ENCODE data around the gene DGKQ.
"Not testable (repeated sequence)": the region's sequence is repeated elsewhere in the genome, so short reads cannot be mapped to it uniquely, and the experiment has no call there.

Gene DGKQ

GRCh38 chr4:925771-926500 is 47.4 kb downstream of the DGKQ start:
- peaks cover 18% of the 10 kb centered on the region for H3K36me3 Mint-ChIP-seq (ENCODE audit: low read depth)
- no peaks in the 10 kb centered on the region for H3K27me3 Mint-ChIP-seq
- H3K27ac Mint-ChIP-seq = no peak overlapping the region
- no peak overlapping the region for H3K4me3 Mint-ChIP-seq
- peaks cover 83% of the 10 kb centered on the region for H3K4me1 Mint-ChIP-seq (ENCODE audit: low read depth)
- H3K9me3 Mint-ChIP-seq = no peaks in the 10 kb centered on the region

- H3K36me3 Mint-ChIP-seq (ENCODE audit: low read depth) = peaks cover 21% of the 10 kb centered on the region
- no peaks in the 10 kb centered on the region for H3K9me3 Mint-ChIP-seq
- H3K4me3 Mint-ChIP-seq = no peak overlapping the region
- H3K27me3 Mint-ChIP-seq = no peaks in the 10 kb centered on the region
- H3K27ac Mint-ChIP-seq = no peak overlapping the region
- H3K4me1 Mint-ChIP-seq (ENCODE audit: low read depth) = peaks cover 81% of the 10 kb centered on the region
Measured at GRCh38 chr4:925171-925570, 48.2 kb downstream of the DGKQ start.

DNA sequence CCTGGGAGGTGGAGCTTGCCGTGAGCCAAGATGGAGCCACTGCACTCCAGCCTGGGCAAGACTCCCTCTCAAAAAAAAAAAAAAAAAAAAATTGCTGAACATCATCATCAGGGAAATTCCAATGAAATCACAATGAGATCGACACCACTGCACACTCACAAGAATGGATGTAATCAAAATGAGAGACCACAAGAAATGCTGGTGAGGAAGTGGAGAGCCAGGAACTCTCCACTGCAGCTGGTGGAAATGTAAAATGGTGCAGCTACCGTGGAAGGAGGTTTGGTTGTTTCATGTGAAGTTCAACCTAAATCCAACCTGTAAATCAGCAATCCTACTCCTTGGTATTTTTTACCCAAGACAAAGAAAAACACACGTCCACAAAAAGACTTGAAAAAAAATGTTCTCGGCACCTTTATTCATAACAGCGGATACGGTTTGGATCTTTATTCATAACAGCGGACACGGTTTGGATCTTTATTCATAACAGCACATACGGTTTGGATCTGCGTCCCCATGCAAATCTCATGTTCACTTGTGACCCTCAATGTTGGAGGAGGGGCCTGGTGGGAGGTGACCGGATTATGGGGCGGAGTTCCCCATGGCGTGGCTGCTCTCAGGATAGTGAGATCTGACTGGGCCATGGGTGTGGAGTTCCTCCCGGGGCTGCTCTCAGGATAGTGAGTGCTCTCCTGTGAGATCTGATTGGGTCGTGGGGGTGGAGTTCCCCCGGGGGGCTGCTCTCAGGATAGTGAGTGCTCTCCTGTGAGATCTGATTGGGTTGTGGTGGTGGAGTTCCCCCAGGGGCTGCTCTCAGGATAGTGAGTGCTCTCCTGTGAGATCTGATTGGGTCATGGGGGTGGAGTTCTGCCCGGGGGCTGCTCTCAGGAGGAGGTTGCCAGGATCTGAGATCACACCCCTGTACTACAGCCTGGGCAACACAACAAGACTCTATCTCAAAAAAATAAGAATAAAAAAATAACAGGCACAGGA is 49.0 kb downstream of the DGKQ start:
- H3K4me1 Mint-ChIP-seq (ENCODE audit: low read depth) = peaks cover 81% of the 10 kb centered on the region
- H3K9me3 Mint-ChIP-seq = peaks cover 3% of the 10 kb centered on the region
- peak overlapping the region; percentile 80 for H3K27ac Mint-ChIP-seq
- no peaks in the 10 kb centered on the region for H3K27me3 Mint-ChIP-seq
- H3K36me3 Mint-ChIP-seq (ENCODE audit: low read depth) = peaks cover 28% of the 10 kb centered on the region
- peak overlapping the region; percentile 25 for H3K4me3 Mint-ChIP-seq

GRCh38 chr4:921830-922331 is 51.5 kb downstream of the DGKQ start:
- Mint-ChIP-seq H3K27ac (peak overlapping the region; percentile 76), H3K36me3 (ENCODE audit: low read depth) (peaks cover 42% of the 10 kb centered on the region), H3K4me3 (peak overlapping the region; percentile 61), H3K4me1 (ENCODE audit: low read depth) (peaks cover 87% of the 10 kb centered on the region), H3K9me3 (peaks cover 11% of the 10 kb centered on the region), H3K27me3 (no peaks in the 10 kb centered on the region)

GRCh38 chr4:919004-919680 is 54.2 kb downstream of the DGKQ start:
- Mint-ChIP-seq H3K27ac (peak overlapping the region; percentile 7), H3K4me1 (ENCODE audit: low read depth) (peaks cover 83% of the 10 kb centered on the region)
- not testable (repeated sequence) for H3K4me3 Mint-ChIP-seq

DNA sequence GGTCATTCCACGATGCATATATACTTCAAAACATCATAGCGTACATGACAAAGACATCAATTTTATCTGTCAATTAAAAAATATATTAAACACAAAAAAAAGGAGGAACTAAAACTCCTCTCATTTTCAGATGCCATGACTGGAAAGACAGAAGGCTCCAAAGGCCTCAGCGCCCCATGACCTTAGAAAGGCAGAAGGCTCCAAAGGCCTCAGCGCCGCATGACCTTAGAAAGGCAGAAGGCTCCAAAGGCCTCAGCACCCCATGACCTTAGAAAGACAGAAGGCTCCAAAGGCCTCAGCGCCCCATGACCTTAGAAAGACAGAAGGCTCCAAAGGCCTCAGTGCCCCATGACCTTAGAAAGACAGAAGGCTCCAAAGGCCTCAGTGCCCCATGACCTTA is 54.8 kb downstream of the DGKQ start:
- Mint-ChIP-seq H3K36me3 (ENCODE audit: low read depth) (peaks cover 42% of the 10 kb centered on the region), H3K4me1 (ENCODE audit: low read depth) (peaks cover 78% of the 10 kb centered on the region), H3K9me3 (peaks cover 11% of the 10 kb centered on the region)
- H3K4me3 Mint-ChIP-seq, H3K27me3 Mint-ChIP-seq, H3K27ac Mint-ChIP-seq: not testable (repeated sequence)

More at GRCh38 chr4:919004-919680, 54.2 kb downstream of the DGKQ start:
- H3K9me3 Mint-ChIP-seq = peaks cover 11% of the 10 kb centered on the region
- peaks cover 42% of the 10 kb centered on the region for H3K36me3 Mint-ChIP-seq (ENCODE audit: low read depth)
- not testable (repeated sequence) for H3K27me3 Mint-ChIP-seq

GRCh38 chr4:917992-918391 is 55.4 kb downstream of the DGKQ start:
- Mint-ChIP-seq H3K4me1 (ENCODE audit: low read depth) (peaks cover 72% of the 10 kb centered on the region), H3K36me3 (ENCODE audit: low read depth) (peaks cover 42% of the 10 kb centered on the region), H3K9me3 (peaks cover 11% of the 10 kb centered on the region), H3K4me3 (no peak overlapping the region), H3K27ac (no peak overlapping the region), H3K27me3 (no peaks in the 10 kb centered on the region)

- Mint-ChIP-seq H3K4me1 (ENCODE audit: low read depth) (peaks cover 66% of the 10 kb centered on the region), H3K36me3 (ENCODE audit: low read depth) (peaks cover 39% of the 10 kb centered on the region), H3K27ac (peak overlapping the region; percentile 46), H3K9me3 (peaks cover 11% of the 10 kb centered on the region), H3K27me3 (no peaks in the 10 kb centered on the region), H3K4me3 (no peak overlapping the region)
Measured at GRCh38 chr4:917466-917865, 55.9 kb downstream of the DGKQ start.

- Mint-ChIP-seq H3K9me3 (peaks cover 11% of the 10 kb centered on the region), H3K27ac (no peak overlapping the region), H3K4me1 (ENCODE audit: low read depth) (peaks cover 48% of the 10 kb centered on the region), H3K36me3 (ENCODE audit: low read depth) (peaks cover 32% of the 10 kb centered on the region), H3K4me3 (peak overlapping the region; percentile 49), H3K27me3 (no peaks in the 10 kb centered on the region)
Measured at GRCh38 chr4:915595-915994, 57.8 kb downstream of the DGKQ start.

GRCh38 chr4:915041-915474 is 58.3 kb downstream of the DGKQ start:
- Mint-ChIP-seq H3K27me3 (no peaks in the 10 kb centered on the region), H3K4me1 (ENCODE audit: low read depth) (peaks cover 44% of the 10 kb centered on the region), H3K9me3 (peaks cover 11% of the 10 kb centered on the region), H3K27ac (peak overlapping the region; percentile 45), H3K4me3 (peak overlapping the region; percentile 49), H3K36me3 (ENCODE audit: low read depth) (peaks cover 29% of the 10 kb centered on the region)

GRCh38 chr4:914531-914930 is 58.8 kb downstream of the DGKQ start:
- Mint-ChIP-seq H3K9me3 (peaks cover 9% of the 10 kb centered on the region), H3K4me3 (no peak overlapping the region), H3K27me3 (no peaks in the 10 kb centered on the region), H3K36me3 (ENCODE audit: low read depth) (peaks cover 27% of the 10 kb centered on the region), H3K4me1 (ENCODE audit: low read depth) (peaks cover 40% of the 10 kb centered on the region), H3K27ac (no peak overlapping the region)

- Mint-ChIP-seq H3K36me3 (ENCODE audit: low read depth) (peaks cover 30% of the 10 kb centered on the region), H3K4me1 (ENCODE audit: low read depth) (peaks cover 33% of the 10 kb centered on the region), H3K4me3 (no peak overlapping the region), H3K27me3 (no peaks in the 10 kb centered on the region), H3K27ac (no peak overlapping the region), H3K9me3 (peaks cover 5% of the 10 kb centered on the region)
Measured at GRCh38 chr4:913280-913618, 60.1 kb downstream of the DGKQ start.

DNA sequence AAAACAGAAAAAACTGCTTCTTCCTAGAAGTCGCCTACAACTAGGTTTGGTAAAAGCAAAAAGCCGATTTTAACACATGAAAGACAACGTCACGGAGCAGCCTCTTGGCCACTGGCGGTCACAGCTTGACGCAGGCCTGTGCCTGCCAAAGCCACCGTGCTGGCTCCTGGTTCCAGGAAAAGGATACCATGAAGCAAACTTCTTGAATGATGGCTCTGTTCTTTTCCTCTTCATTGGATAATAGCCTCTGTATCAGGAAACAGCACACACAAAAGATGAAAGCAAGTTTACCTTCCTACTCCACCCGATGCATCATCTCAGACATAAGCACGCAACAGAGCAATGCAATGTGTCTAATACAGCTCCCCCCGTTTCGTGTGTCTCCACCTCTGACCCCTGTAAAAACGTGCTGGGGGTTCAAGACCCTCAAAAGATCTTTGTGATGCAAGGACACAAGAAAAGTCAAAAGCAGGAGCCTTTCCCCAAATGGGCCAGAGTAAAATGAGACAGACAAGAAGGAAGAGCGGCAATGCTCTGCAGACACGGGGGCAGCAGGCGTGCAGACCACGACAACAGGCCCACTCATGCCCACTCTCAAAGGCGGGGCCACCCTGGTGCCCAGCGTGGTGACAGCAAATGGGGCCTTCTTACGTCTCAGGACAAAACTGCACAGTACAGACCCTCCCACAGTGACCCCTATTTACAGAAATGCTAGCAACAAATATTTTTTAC is 60.7 kb downstream of the DGKQ start:
- H3K36me3 Mint-ChIP-seq (ENCODE audit: low read depth) = peaks cover 24% of the 10 kb centered on the region
- H3K27ac Mint-ChIP-seq = no peak overlapping the region
- no peaks in the 10 kb centered on the region for H3K27me3 Mint-ChIP-seq

DNA sequence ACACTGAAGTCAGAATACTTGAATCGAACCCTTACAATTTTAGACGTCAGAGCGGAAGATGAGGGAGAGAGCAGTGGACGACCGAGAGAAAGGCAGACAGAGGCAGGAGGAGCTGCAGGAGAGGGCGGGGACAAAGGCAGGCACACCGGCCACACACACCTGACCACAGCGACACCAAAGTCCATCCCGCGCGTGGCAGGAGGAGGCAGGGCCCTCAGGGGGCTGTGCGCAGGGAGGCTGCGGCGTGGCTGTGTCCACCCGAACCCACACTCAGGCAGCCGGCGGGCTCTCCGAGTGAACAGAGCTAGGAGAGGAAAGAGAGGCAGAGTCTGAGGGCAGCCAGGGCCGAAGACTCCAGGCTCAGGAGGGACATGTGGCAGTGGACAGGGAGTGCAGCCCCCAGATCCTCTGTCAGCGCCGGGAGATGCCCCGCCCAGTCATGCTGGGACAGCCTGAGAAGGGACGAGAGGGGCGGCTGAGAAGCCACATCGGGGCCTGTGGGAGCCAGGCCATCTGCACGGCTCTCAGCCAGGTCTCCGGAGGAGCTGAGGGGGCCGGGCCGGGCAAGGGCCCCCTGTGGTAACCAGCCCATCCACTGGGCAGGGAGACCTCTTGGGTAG is 61.4 kb downstream of the DGKQ start:
- Mint-ChIP-seq H3K36me3 (ENCODE audit: low read depth) (peaks cover 18% of the 10 kb centered on the region), H3K4me3 (no peak overlapping the region), H3K27ac (no peak overlapping the region), H3K4me1 (ENCODE audit: low read depth) (peaks cover 21% of the 10 kb centered on the region), H3K9me3 (no peaks in the 10 kb centered on the region), H3K27me3 (no peaks in the 10 kb centered on the region)

More for the DNA sequence above, 60.7 kb downstream of the DGKQ start:
- H3K4me3 Mint-ChIP-seq = no peak overlapping the region
- H3K9me3 Mint-ChIP-seq = peaks cover 2% of the 10 kb centered on the region
- peaks cover 27% of the 10 kb centered on the region for H3K4me1 Mint-ChIP-seq (ENCODE audit: low read depth)

Data from stimulated activated naive CD8-positive, alpha-beta T cell treated with anti-CD3 and anti-CD28 coated beads, Interleukin-15, Interleukin-2, amounts not matched to agents 100 ng/mL and 50 ng/mL, for 24 hours (primary cell).